HG03521 (cell line): ENCODE data around the gene AGBL4.
A peak's percentile ranks its signal among the peaks of the same experiment; 100 is the strongest.

ENCODE experiments used
- ATAC-seq: cut with Tn5 transposase; IDR thresholded peaks from one replicate; pipeline ENCODE4 v1.9.1; 2021; ENCODE audit warnings: mild to moderate bottlenecking, moderate library complexity; ENCODE audit not compliant: unreplicated experiment

Gene AGBL4

DNA sequence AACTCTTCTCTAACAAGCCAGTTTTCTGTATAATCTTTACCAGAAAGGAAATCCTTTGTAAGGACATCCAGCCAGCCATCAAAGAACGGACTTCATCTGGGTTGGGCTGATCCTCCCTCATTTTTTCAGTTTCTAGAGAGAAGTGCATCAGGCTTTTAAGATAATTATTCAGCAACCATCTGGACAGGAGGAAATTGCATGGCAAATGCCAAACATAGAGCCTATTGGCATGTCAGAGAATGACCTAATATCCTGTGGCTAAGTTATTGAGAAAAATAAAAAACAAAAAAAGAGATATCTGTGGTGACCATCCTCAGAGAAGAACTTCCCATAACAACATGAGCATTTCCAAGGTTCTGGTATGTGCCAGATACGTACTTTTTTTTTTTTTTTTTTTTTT lies 1172.1 kb downstream of the AGBL4 start:
- ATAC-seq: no peak

DNA sequence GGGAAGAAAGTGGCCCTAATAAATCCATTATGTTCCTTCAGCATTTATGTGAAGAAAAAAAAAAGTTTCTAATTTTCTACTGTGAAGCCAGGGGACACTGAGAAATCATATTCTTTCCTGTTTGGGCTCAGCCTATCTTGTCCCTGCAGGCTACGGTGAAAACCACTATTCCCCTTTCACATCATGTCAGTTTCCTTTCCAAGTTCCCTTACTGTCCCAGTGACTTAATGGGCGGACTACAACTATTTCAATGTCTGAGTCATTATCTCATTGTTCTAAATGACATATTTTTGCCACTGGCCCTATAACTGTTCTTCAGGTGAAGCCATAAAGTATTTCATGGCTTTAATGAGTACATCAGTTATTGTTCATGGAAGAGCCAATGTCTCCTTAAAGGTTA lies 1175.7 kb downstream of the AGBL4 start:
- no peak for ATAC-seq

DNA sequence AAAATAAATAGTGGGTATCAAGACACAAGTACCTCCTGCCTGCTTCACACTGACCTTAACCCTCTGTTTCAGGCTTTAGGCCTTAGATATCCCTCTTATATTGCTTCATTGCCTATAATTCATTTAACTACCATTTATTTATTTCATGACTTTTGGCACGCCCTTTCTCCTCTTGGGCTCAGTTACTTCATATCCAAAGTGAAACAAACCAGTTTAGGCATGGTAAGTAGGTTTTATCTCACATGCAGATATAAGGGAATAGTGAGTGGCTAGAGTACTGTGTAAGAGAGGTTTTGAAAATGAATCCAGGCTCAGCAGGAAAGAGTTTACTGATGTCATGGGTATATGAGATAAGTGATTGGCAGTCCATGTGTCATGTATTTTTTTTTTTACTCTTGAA lies 1177.3 kb downstream of the AGBL4 start:
- ATAC-seq: no peak

DNA sequence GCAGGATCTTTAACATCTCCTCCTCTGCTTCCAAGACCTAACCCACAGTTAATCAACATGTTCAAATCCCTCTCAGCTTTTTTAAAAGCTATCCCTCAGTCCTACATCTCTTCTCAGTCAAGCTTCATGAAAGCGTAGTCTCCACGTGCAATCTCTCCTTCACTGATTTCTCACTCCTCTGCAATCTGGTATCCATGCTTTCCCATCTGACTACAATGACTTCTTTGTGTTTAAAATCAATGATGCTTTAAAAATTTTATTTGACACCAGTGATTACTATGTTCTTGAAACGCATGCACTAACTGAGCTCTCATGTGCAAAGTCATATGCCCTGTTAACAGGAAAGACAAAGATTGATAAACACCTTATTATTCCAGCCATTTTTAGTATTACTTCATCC lies 1179.6 kb downstream of the AGBL4 start:
- no peak for ATAC-seq

GRCh38 chr1:48841966-48842365 lies 1181.8 kb downstream of the AGBL4 start:
- no peak for ATAC-seq

DNA sequence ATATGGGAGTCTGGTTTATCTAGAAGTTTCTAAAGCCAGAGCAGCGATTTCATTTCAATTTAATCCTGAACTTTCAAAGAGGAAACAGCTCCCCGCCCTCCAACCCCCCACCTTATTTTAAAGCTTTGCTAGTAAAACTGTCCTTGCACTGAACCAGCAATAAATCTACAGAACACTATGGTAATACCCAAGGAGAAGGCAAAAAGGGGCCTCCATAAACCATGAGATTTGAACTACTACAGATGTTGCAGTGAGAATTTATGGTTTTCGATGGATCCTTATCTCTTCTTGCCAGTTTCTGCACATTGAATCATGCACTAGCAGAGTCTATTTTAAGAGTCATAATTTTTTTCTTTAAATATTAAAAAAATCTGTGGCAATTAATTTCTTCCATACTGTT lies 1182.3 kb downstream of the AGBL4 start:
- ATAC-seq: no peak

DNA sequence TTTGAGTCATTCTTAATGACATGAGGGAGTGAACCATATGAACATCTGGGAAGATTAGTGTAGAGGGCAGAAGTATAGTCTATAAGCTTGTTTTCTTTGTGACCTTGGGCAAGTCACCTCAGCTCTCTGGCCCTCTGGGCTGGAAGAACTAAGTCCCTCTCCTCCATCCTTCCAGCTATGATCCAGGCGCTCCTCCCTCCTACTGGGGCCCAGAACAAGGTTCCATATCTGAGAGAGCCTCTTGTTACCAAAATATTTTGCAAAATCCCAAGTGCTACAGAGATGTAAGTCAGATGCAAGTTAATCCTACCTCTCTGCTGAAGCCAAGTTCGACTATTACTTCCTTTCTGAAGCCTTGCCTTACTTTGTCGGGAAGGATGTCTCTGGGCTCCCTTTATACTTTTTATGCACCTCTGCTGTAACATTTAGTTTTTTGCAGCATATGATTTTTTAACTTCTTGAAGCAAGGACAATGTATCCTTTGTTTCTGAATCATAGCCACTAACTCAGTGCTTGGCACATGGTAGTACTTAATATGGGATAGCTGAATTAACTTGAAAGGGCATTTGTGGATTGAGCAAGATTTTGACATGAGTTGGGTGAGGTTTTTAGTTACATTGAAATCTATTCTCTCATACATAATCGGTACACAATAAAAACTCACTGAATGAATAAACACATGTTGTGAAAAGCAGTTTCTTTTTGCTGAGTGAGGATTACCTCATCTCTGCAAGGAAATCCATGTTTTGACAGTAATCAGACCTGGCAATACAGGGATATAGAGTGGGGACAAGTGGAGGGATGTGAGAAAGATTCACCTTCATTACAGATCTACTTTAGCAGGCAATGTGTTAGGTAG lies 1192.4 kb downstream of the AGBL4 start:
- ATAC-seq: no peak

- no peak for ATAC-seq
These were observed 1193.0 kb downstream of the AGBL4 start for GRCh38 chr1:48830715-48831114.

DNA sequence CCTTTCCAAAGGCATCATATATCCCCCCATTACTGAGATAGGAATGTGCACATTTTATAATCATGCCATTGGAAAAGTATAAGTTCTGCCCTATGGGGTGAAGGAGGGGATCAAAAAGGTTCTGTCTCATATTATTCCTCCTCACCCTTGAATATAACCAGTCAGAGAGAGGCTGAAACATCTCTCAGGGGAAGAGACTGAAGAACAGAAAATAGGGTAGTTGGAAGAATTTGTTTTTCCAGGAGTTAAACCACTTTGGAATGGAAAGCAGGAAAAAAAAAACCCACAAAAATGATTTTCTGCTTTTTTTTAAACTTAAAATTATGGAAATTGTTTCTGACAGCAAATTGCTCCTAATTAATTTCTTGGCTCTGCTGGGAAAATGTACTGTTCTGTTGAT lies 1194.3 kb downstream of the AGBL4 start:
- ATAC-seq: no peak

DNA sequence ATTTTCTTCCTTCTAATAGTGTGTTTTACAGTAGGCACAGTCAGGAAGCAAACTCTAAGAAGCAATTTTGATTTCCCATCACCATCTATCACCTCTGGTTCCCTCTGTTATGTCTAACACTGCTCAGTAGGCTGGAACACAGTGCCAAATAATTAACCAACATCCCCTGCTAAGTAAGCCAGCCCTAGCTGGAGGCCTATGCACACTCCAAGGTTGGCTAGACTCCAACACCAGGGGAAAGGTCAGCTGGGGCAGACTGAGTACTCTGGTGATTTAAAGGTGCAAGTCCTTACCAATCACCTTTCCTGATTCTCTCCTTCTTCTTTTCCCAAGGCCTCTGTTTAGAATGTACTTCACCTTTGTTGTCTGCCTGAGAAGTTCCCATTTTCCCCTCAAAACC lies 1200.6 kb downstream of the AGBL4 start:
- no peak for ATAC-seq

GRCh38 chr1:48820491-48820890 lies 1203.3 kb downstream of the AGBL4 start:
- no peak for ATAC-seq

DNA sequence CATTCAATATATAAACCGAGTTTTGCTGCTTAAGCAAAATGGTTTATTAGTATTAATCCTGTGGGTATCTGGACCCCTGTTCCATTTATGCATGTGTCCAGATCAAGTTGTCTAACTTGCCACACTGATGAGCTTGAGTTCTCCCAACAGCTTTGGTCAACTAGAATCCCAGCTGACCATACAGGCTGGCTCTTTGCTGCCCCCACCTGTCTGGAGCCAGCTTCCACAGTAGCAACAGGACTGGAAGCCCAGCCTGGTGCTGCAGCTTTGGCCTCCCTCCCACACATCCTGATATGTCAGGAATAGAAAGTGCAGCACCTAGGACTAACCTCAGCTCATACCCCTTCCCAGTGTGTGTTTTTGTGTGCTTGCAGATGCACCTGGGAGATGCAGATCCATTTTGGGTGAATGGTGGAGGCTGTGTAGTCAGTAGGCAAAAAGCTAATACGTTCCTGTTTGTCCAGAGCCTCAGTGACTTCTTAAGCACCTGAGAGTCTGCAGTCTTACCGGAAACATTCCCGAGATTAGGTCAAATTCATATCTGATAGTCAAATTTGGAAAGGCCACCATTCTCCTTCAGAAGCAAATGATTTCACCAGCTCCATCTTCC lies 1206.1 kb downstream of the AGBL4 start:
- peak; percentile 80 for ATAC-seq

DNA sequence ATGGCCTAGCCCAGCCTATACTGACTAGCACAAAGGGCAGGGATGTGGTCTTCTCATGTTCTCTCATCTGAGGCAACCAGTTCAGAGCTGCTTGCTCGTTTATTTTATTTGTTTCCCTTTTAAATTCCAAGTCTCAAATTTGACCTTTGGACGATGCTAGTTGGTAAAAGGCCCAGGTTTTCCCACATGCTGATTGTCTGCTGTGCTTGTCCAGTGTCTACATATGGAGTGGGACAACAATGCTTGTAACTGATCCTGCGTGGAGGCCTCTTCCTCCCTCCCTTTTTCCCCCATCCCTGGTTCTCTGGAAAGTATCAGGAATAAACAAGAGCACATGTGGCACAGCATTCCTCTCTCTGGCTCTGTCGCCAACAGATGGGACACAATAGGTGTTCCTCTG lies 1213.0 kb downstream of the AGBL4 start:
- ATAC-seq: no peak

- ATAC-seq: no peak
These were observed 1215.3 kb downstream of the AGBL4 start for GRCh38 chr1:48808496-48808895.

- ATAC-seq: no peak
These were observed 1216.0 kb downstream of the AGBL4 start for GRCh38 chr1:48807554-48808260.

DNA sequence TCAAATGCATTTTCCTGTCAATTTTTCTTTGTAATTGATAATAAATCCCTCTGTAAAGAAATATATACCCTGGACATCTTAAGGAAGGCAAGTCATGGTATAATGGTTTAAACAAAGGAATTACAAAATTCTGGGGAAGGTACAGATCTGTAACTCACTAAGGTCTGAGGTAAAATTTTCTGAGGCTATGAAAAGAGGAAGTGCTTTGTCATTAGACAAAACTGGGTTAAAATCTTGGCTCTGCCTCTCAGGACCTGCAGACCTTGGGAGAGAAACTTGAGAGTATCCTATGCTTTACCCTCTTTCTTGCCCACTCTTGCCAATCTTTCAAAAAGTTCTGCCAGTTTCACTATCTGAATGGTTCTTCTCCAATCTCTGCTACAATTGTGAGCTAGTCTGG lies 1220.3 kb downstream of the AGBL4 start:
- no peak for ATAC-seq

GRCh38 chr1:48794816-48795215 lies 1228.9 kb downstream of the AGBL4 start:
- ATAC-seq: no peak

GRCh38 chr1:48793863-48794262 lies 1229.9 kb downstream of the AGBL4 start:
- peak; percentile 68 for ATAC-seq

DNA sequence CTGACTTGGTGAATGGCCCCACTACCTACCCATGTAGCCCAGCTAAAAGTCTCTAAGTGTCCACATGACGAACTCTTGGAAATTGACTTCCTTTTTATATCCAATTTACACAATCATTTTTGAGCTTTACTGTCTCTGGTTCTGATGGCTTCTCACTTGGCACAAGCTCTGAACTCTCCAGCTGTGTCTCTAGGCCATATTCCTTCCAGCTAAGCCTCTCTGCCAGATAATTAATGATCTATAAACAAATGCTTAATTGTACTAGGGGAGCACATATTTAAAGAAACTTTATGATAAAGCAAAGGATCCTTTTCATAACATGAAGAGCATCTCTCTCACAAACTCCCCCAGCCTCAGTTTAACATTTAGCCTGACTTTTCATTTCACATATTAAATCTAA lies 1230.8 kb downstream of the AGBL4 start:
- no peak for ATAC-seq

- ATAC-seq: peak; percentile 53
These were observed 1233.4 kb downstream of the AGBL4 start for GRCh38 chr1:48790397-48790796.

- ATAC-seq: peak; percentile 11
These were observed 1233.9 kb downstream of the AGBL4 start for GRCh38 chr1:48789903-48790302.

GRCh38 chr1:48785869-48786268 lies 1237.9 kb downstream of the AGBL4 start:
- ATAC-seq: peak; percentile 51
